ENCODE results near the gene LRRC53.

LRRC53 gene

DNA sequence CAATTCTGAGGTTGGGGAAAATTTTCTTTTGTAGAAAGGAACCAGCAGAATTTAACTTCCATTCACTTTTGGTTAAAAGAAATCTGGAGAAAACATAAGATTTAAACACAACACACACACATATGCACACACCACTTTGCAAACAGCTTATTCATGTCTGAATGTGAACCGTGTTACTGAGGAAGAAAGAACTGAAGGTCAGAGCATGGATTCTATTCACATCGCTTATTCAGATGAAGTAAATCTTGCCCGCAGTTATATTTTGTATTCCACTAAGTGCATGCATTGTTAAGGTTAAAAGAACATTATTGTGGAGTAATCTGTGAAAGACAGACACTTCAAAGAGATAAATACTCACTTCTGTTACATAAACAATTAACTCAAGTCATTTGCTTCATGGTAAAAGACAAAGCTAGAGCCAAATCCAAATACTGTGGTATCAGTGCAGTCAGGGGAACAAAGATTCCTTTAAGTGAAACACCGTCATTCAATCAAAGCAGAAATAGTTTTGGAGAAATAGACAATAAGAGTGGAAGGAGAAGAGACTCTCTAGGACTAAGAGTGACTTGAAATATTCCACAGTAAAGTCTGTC lies 82.0 kb downstream of the LRRC53 start:
- no peak for DNase-seq (ENCODE audit: low read depth in 2 of 2)

DNA sequence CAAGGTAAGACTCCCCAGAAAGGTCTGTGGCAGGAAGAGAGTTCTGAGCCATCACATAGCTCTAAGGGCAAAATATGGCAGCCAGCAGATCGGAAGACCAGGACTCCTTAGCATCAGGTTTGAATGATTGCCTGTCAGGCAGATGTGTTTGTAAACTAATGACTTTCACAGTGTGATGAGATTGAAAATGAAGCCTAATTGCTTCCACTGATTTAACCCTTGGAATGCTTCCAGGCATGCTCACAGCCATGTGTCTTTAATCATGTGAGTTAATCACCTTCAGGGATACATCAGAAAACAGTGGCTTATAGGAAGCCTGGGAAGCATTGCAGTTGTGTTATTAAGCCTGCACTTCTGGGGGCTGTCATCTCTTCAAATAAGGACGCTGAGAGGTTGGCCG lies 82.8 kb downstream of the LRRC53 start:
- no peak for DNase-seq (ENCODE audit: low read depth in 2 of 2)

DNA sequence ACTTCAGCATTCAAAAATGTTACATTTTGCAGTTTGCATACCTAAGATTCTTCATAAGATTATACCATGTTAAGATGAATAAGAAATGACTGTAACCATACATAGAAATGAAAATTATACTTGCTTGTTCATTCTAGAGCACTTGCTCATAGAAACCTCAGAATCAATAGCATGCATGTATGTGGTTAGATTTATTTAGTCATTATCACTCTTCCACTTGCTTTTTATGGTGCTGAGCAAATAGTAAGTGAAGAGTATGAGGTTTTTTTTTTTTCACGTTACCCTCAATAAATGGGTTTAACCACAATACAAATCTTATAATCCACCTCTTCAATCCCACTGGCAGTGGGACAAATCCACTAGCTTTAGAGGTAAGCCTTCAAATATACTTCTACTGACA lies 84.7 kb downstream of the LRRC53 start:
- no peak for DNase-seq (ENCODE audit: low read depth in 2 of 2)

DNA sequence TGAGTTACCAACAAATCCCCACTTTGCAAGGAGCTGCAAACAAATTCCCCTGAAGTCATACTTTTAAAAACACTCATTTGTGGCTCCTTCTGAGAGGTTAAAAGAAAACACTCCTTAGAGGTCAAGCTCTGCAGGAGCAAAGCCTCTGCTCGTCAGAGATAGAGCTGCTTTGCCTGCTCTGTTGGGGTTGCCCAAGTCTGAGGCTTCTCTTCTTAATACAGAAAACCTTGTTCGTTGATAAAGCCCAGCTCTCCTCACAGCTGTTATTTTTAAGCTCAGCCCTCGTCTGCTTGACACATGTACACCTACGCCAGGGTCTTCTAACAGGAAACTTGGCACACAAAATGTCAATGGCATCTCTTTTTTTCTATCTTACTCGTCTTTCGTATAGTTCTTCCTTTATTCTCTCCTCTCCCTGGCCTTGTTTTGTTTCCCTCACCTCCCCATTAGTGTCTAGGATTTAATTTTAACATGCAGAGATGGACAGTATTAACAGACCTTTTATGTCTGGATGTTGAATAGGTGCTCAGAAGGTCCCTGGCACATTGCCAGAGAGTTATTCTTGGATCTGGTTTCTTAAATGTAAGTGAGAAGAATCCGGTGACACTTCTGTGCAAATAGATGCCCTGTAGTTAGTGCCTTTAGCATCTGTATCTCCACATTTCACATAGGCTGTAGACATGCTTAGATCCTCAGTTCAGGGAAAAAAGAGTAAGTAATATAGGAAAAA lies 86.0 kb downstream of the LRRC53 start:
- DNase-seq (ENCODE audit: low read depth in 2 of 2), result no peak

DNA sequence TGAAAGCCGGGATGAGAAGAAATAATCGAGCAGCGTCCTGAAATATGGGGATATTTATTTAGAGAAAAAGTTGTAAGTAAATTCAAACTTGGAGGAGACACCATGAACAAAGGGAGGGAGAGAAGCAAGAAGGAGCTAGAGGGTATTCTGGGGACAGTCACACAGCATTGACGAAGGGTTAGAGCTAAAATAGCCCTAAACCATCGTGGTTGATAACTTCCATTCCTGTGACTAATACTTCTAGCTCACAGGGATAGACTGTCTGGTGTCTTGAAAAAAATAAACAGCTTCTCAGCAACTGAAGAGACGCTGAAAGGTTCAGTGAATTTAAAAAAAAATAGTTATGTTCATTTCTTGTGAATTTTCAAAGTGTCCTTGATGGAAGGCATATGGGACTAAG lies 86.7 kb downstream of the LRRC53 start:
- DNase-seq (ENCODE audit: low read depth in 2 of 2), result no peak

DNA sequence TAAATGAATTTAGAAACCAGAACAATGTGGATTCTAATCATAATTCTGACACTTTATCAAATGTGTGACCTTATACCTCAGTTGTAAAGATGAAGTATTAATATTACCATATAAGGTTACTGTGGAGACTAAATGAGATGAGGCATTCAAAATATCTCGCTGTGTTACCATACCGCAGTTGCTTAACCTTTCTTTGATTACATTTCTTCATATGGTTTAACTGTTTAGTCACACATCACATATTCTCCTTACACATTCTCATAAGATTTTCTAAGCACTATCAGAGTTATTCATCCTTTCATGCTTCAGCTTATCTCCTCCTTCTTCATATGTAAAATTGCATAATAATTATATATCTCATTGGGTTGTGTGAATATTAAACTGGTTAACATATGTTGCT lies 88.9 kb downstream of the LRRC53 start:
- DNase-seq (ENCODE audit: low read depth in 2 of 2), result no peak

DNA sequence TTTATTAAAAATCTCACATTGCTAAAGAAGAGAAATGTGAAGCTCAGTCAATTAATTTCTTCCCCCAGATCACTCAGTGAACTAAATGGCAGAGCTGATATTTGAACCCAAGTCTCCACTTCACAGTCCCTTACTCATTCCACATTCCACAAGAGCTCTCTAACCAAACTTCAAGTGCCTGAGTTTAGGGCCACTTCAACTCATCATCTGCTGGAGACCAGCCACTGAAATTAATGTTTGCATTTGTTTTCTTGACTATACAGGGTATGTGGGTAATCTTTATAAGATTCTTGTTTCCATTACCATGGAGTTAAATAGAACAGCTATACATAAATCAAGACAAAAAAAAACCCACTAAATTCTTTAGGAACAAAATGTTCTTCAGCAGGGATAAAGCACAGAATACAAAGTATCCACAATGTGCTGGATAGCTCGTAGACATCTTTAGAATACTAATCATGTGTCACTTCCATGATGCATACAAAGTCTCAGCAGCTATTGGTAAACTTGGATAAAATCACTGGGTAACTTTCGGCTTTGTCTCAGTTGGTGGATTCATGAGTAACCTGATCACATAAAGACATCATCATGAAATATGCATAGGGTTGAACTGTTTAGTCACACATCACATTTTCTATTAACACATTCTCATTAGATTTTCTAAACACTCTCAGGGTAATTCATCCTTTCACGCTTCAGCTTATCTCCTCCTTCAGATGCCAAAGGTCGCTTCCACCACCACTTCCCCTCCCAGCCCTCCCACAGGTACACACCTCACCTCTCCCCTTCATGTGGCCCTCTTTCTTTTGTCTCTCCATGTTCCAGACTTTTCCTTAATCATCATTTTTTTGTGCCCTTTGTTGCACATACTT lies 89.8 kb downstream of the LRRC53 start:
- no peak for DNase-seq (ENCODE audit: low read depth in 2 of 2)

DNA sequence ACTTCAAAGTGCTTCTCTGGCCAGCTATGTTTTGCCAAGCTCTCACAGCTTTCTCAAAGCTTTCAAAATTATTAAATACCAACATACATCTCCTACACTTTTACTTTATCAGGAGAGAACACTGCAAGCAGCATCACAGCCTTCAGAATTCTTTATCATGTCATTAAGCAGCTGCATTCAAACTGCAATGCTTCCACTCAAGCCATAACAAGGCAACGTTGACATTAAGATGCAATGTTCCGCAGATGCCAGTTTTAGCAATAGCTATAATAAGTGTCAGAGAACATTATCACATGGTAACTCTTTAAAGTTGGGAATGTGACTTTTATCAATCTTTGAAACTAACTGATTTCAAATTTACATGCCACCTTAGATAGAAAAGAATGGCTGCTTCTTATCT lies 91.9 kb downstream of the LRRC53 start:
- DNase-seq (ENCODE audit: low read depth in 2 of 2), result no peak

Data from stimulated activated CD8-positive, alpha-beta memory T cell treated with anti-CD3 and anti-CD28 coated beads, Interleukin-15, amount 100 ng/mL, for 4 hours (primary cell).